Fibroblast of skin of back (primary cell): Measurements from ENCODE around the gene GABPB1.

Experiments used
- DNase-seq: peaks from one replicate; pipeline ENCODE4 v3.0.0-alpha.2; 2013

GABPB1 gene

DNA sequence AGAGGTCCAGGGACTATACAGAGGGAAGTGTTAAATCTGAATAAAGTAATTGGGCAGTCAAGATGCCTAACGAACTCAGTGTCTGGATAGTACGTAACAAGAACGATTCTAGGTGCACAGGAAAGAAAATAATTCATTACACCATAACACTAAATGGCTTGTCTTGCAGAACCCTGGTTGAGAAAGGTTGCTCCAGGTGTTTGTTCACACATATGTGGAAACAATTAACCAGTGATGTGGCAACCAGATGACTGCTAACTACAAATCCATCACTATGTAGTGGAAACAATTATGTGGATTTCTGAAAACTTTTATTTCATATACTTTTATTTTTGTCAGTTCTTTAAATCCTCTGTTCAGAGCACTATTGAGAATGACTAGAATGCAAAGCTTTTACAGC, 79.1 kb downstream of the GABPB1 start:
- no peak for DNase-seq

- no peak for DNase-seq
These were observed 79.9 kb downstream of the GABPB1 start for GRCh38 chr15:50275091-50275490.

DNA sequence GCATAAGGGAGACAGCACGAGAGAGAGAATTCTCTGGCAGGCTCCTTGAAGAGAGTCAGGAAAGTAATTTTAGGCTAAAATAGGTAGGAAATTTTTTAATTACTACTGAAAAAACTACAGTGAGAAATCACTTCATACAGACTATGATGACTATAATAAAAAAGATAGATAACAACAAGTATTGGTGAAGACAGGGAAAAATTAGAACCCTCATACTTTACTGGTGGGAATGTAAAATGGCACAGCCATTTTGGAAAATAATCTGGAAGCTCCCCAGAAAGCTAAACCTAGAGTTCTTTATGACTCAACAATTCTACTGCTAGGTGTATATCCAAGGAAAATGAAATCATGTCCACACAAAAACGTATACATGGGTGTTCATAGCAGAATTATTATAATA, 87.4 kb downstream of the GABPB1 start:
- DNase-seq = no peak

- no peak for DNase-seq
These were observed 89.4 kb downstream of the GABPB1 start, which contains the start of gene HDC for GRCh38 chr15:50265620-50266019. TSS of gene HDC (minus strand) at chr15:50265726. CDS start at chr15:50265623, 103 bp downstream.

- DNase-seq = no peak
These were observed 92.5 kb downstream of the GABPB1 start for GRCh38 chr15:50262533-50262932.

GRCh38 chr15:50261981-50262380, 93.0 kb downstream of the GABPB1 start:
- no peak for DNase-seq

GRCh38 chr15:50260969-50261496, 94.0 kb downstream of the GABPB1 start:
- DNase-seq = no peak

DNA sequence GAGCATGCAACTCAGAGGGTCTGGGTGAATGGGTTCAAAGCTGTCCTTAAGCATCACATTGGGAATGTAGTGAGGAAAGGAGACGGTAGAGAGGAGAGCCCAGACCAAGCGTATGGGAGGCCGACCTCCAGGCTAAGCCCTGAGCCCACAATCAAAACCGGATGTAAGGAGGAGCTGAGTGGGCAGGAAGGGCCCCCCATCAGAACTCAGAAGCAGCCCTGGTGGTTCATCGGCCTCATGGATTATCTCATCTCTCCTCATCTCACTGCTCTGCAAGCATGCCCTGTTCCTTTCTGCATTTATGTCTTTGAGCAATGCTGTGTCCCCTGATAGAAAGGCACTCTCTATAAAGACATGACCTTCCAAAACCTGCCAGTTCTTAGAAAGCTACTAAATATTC, 95.7 kb downstream of the GABPB1 start:
- DNase-seq = no peak

DNA sequence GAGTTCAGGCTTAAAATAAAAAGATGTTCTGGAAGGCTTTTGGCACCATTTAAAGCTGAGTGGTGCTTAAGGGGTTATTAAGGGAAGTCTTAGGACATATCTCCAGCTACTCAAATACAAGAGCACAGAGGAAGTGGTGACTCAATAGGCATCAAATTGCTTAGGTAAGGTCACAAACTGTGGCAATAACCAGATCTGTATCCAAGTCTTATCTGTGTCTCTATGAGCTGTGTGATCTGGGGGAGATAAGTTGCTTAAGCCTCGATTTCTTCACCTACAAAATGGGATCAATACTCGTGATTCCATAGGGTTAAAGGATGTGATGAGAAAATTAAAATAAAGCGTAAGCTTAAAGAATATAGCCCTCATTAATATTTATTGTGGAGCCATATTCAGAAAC, 97.1 kb downstream of the GABPB1 start:
- DNase-seq = no peak

DNA sequence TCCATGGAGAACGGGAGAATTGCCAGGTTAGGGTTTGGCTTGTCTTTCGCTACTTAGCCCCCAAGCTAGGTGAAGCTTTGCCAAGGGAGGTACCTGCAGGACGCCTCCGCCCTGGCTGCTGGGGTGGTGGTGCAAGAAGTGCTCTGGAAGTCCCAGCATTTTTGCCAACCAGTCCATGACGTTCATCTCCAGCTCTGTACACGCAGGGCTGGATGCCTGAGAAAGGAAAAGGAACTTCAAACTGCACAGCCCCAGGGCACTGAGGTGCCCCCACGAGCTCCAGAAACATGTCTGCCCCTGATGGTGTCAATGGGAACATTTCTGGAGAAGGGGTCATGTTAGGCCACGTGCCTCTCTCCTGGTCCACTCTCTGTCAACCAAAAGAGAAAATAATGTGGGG, 97.7 kb downstream of the GABPB1 start:
- DNase-seq = no peak

- DNase-seq = peak; percentile 35
These were observed 98.6 kb downstream of the GABPB1 start for GRCh38 chr15:50256188-50257041.

- no peak for DNase-seq
These were observed 102.4 kb downstream of the GABPB1 start for GRCh38 chr15:50252556-50252955.

GRCh38 chr15:50251638-50252182, 103.3 kb downstream of the GABPB1 start:
- no peak for DNase-seq

- DNase-seq = no peak
These were observed 104.1 kb downstream of the GABPB1 start for GRCh38 chr15:50250760-50251394.

GRCh38 chr15:50249704-50250103, 105.3 kb downstream of the GABPB1 start:
- no peak for DNase-seq

GRCh38 chr15:50248994-50249582, 105.9 kb downstream of the GABPB1 start:
- peak; percentile 12 for DNase-seq

DNA sequence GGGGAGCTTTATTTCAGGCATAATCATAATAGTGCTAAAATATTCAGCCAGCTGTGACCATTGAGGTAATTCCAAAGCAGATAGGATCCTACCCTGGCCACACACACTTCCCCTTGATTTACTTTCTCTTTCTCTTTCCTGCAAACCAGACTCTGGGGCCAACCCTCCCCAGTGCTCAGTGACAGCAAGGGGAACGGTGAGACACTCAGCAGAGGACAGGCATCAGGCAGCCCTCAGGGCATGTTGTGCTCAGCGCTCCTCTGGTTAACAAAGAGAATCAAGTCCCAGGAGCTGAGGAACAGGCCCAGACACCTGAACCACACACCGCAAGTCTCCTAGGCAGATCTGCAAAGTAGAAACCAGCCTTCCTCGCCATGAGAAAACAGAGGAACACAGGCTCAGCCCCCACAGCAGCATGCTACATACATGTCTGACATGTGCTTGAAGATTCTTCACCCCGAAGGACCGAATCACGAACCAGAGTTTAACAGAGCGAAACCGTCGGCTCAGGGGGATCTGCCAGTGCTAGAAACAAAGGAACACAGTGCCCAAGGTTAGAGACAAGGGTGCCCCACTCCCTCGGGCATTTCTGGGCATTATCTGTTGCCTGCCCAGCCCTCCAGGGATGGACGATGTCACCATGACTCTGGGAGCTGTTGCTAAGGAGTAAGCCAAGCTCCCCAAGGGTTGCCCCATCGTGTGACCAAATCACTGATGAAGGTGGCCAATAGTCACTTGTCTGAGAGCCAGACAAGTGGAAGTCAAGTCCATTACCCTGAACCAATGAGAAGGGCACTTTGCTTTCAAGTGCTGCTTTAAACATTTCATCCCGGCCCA, 107.0 kb downstream of the GABPB1 start:
- DNase-seq = no peak

GRCh38 chr15:50246631-50247030, 108.4 kb downstream of the GABPB1 start:
- DNase-seq = no peak

GRCh38 chr15:50244959-50245624, 109.9 kb downstream of the GABPB1 start:
- DNase-seq = no peak

GRCh38 chr15:50244153-50244552, 110.8 kb downstream of the GABPB1 start:
- no peak for DNase-seq

- peak; percentile 31 for DNase-seq
These were observed 113.1 kb downstream of the GABPB1 start for GRCh38 chr15:50241684-50242450.
